MM.1S (cell line): ENCODE results near the gene COL13A1.

ENCODE experiments used
- DNase-seq: peaks from one replicate; pipeline ENCODE4 v3.0.0-alpha.2; 2015
- H2AFZ ChIP-seq: fragments of 300-600 bp; sonication (generic); 2 replicates; pipeline ENCODE4 v1.6.0; 2016; ENCODE audit warnings: antibody characterized with exemption, low read length
- H3F3A ChIP-seq: fragments of 300-600 bp; sonication (generic); 2 replicates; pipeline ENCODE4 v1.6.1; 2016; ENCODE audit warnings: mild to moderate bottlenecking, antibody characterized with exemption, low read length, moderate library complexity, mixed read lengths; ENCODE audit not compliant: insufficient read depth
- H3K27ac ChIP-seq: fragments of 300-600 bp; sonication (generic); 2 replicates; pipeline ENCODE4 v1.5.1; 2016; ENCODE audit warnings: mild to moderate bottlenecking, low read length
- H3K27me3 ChIP-seq: fragments of 300-600 bp; sonication (generic); replicated peaks from 2 replicates; pipeline ENCODE4 v1.6.0; 2016; ENCODE audit warnings: low read length; ENCODE audit not compliant: insufficient read depth
- H3K36me3 ChIP-seq: fragments of 300-600 bp; sonication (generic); replicated peaks from 2 replicates; pipeline ENCODE4 v1.6.1; 2016; ENCODE audit warnings: mild to moderate bottlenecking, low read length, mixed read lengths; ENCODE audit not compliant: insufficient read depth
- H3K4me1 ChIP-seq: fragments of 300-600 bp; sonication (generic); 2 replicates; pipeline ENCODE4 v1.6.1; 2016; ENCODE audit warnings: low read length, mixed read lengths
- H3K4me2 ChIP-seq: fragments of 300-600 bp; sonication (generic); 2 replicates; pipeline ENCODE4 v1.6.0; 2016; ENCODE audit warnings: low read depth, low read length
- H3K4me3 ChIP-seq: fragments of 300-600 bp; sonication (generic); 2 replicates; pipeline ENCODE4 v1.5.1; 2016; ENCODE audit warnings: low read length, mixed read lengths
- H3K79me2 ChIP-seq: fragments of 300-600 bp; sonication (generic); 2 replicates; pipeline ENCODE4 v1.6.1; 2016; ENCODE audit warnings: mixed run types, low read length, mixed read lengths
- H3K9ac ChIP-seq: fragments of 300-600 bp; sonication (generic); 2 replicates; pipeline ENCODE4 v1.6.1; 2016; ENCODE audit warnings: low read length, mixed read lengths
- H3K9me2 ChIP-seq: fragments of 300-600 bp; sonication (generic); replicated peaks from 2 replicates; pipeline ENCODE4 v1.6.1; 2016; ENCODE audit warnings: mild to moderate bottlenecking, low read length, mixed read lengths; ENCODE audit not compliant: insufficient read depth
- H3K9me3 ChIP-seq: fragments of 300-600 bp; sonication (generic); replicated peaks from 2 replicates; pipeline ENCODE4 v1.6.1; 2016; ENCODE audit warnings: mild to moderate bottlenecking, low read length, mixed read lengths; ENCODE audit not compliant: insufficient read depth
- H4K20me1 ChIP-seq: fragments of 300-600 bp; sonication (generic); 2 replicates; pipeline ENCODE4 v1.6.1; 2016; ENCODE audit warnings: mild to moderate bottlenecking, low read length, moderate library complexity, mixed read lengths; ENCODE audit not compliant: insufficient read depth
- EZH2 ChIP-seq: fragments of 300-600 bp; sonication (generic); optimal IDR thresholded peaks from 2 replicates; pipeline ENCODE3; 2017; ENCODE audit warnings: low read depth, mild to moderate bottlenecking, antibody characterized with exemption, low read length, mixed read lengths
- EZH2phosphoT487 ChIP-seq: fragments of 300-600 bp; sonication (generic); IDR thresholded peaks from 2 replicates; pipeline ENCODE4 v1.6.1; 2018; ENCODE audit warnings: antibody characterized with exemption, low read length
- TF ChIP-seq, protein P1 (sequence below): fragments of 300-600 bp; sonication (generic); IDR thresholded peaks from 2 replicates; pipeline ENCODE4 v1.5.1; 2016; ENCODE audit warnings: antibody characterized with exemption, low read length, mixed read lengths

COL13A1 gene

DNA sequence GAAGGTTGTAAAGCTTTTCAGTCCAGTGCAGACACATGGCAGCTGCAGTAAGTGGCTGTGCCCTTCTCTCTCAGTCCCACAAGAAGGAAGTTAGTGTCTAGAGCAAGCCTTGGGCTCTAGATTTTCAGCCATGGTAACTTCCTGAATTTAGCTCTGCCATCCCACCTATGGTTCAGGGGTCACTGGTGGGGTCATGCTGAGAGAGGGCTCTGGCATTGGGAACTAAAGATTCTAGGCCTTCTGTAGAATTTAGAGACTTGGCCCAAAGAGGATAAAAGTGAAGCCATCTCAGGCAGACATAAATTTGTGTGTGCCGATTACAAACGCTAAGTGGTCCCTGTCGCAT lies 113.5 kb downstream of the COL13A1 start:
- no peaks in the 10 kb centered on the region for H4K20me1 ChIP-seq
- H3K79me2 ChIP-seq = no peaks in the 10 kb centered on the region
- no peaks in the 10 kb centered on the region for H3K36me3 ChIP-seq
- H2AFZ ChIP-seq = no peak overlapping the region
- H3K9ac ChIP-seq = no peak overlapping the region
- H3K9me3 ChIP-seq = no peaks in the 10 kb centered on the region
- no peaks in the 10 kb centered on the region for H3F3A ChIP-seq
- TF ChIP-seq EZH2 (no peak), EZH2phosphoT487 (no peak)
- TF ChIP-seq, protein P1, sequence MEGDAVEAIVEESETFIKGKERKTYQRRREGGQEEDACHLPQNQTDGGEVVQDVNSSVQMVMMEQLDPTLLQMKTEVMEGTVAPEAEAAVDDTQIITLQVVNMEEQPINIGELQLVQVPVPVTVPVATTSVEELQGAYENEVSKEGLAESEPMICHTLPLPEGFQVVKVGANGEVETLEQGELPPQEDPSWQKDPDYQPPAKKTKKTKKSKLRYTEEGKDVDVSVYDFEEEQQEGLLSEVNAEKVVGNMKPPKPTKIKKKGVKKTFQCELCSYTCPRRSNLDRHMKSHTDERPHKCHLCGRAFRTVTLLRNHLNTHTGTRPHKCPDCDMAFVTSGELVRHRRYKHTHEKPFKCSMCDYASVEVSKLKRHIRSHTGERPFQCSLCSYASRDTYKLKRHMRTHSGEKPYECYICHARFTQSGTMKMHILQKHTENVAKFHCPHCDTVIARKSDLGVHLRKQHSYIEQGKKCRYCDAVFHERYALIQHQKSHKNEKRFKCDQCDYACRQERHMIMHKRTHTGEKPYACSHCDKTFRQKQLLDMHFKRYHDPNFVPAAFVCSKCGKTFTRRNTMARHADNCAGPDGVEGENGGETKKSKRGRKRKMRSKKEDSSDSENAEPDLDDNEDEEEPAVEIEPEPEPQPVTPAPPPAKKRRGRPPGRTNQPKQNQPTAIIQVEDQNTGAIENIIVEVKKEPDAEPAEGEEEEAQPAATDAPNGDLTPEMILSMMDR = no peak
- H3K27me3 ChIP-seq = peaks cover 77% of the 10 kb centered on the region
- no peak for DNase-seq
- H3K4me2 ChIP-seq = no peak overlapping the region
- no peaks in the 10 kb centered on the region for H3K4me1 ChIP-seq
- H3K27ac ChIP-seq = no peak overlapping the region
- H3K9me2 ChIP-seq = no peaks in the 10 kb centered on the region
- H3K4me3 ChIP-seq = no peak overlapping the region

DNA sequence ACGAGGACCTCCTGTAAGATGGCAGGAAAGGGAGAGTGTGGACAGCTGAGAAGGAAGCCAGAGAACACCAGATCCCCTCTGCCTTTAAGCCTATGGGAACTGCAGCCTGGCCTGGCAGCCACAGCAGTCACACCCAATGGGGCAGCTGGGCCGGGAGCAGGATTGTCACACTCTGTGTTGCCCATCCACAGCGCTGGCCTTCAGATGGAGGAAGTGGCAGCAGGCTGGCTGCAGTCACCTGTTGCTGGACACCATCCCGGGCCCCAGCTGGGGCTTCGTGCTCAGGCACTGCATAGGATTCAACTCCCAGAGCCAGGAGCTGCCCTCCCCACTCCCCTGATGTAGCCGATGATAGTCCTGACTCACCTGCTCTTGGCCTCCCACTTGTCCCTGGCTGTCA lies 114.4 kb downstream of the COL13A1 start:
- Histone ChIP-seq H3K4me1 (no peaks in the 10 kb centered on the region), H3K9me2 (no peaks in the 10 kb centered on the region), H3K27ac (no peak overlapping the region), H3K9ac (no peak overlapping the region), H3K36me3 (no peaks in the 10 kb centered on the region), H3F3A (no peaks in the 10 kb centered on the region), H3K4me3 (no peak overlapping the region), H3K9me3 (no peaks in the 10 kb centered on the region), H3K79me2 (no peaks in the 10 kb centered on the region), H3K27me3 (peaks cover 71% of the 10 kb centered on the region), H4K20me1 (no peaks in the 10 kb centered on the region), H2AFZ (no peak overlapping the region), H3K4me2 (no peak overlapping the region)
- no peak for DNase-seq
- TF ChIP-seq EZH2phosphoT487 = no peak
- TF ChIP-seq EZH2 = no peak
- TF ChIP-seq, protein P1 = no peak

DNA sequence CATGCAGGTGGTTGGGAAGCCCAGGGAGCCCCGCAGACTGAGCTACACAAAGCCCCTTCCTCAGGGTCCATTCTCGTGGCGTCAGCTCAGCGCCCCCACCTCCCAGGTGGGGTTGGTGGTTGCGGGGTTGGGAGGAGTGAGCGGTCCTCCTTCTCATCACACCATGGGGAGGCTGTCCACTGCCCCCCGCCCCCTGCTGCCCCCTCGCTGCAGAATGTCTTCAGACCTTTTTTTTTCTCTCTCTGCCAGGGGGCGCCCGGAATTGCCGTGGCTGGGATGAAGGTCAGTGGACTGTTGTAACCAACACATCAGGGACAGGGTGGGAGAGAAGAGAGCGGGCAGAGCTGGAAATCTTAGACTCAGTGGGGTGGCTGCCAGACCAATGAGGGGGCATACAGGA lies 116.3 kb downstream of the COL13A1 start:
- Histone ChIP-seq H3K36me3 (no peaks in the 10 kb centered on the region), H2AFZ (no peak overlapping the region), H3K27ac (no peak overlapping the region), H3K27me3 (peaks cover 59% of the 10 kb centered on the region), H3K4me2 (no peak overlapping the region), H3K4me3 (no peak overlapping the region), H4K20me1 (no peaks in the 10 kb centered on the region), H3K9ac (no peak overlapping the region), H3K4me1 (no peaks in the 10 kb centered on the region), H3K79me2 (no peaks in the 10 kb centered on the region), H3K9me2 (no peaks in the 10 kb centered on the region), H3K9me3 (no peaks in the 10 kb centered on the region), H3F3A (no peaks in the 10 kb centered on the region)
- TF ChIP-seq EZH2 (no peak), EZH2phosphoT487 (no peak)
- TF ChIP-seq, protein P1 = no peak
- no peak for DNase-seq

DNA sequence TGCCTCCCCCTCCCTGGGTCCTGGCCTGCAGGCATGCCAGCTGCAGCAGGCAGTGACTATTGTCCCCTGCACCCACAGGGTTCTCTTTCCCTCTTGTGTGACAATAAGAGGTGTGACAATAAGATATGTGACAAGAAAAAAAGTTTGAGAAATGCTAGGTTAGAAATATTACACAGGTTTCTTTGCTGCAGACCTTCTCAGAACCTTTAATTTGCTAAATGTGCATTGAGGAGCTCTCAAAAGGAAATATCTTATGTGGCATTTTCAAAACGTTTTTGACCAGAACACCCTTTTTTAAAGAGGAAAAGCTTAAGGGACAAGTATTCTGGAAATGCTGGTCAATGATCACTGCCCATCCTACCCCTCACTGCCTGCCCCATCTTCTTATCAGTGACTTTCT lies 117.5 kb downstream of the COL13A1 start:
- H3K9me2 ChIP-seq = no peaks in the 10 kb centered on the region
- H3K9ac ChIP-seq = no peak overlapping the region
- H3F3A ChIP-seq = no peaks in the 10 kb centered on the region
- TF ChIP-seq, protein P1 = no peak
- TF ChIP-seq EZH2 = no peak
- no peak for TF ChIP-seq EZH2phosphoT487
- H3K4me2 ChIP-seq = no peak overlapping the region
- H3K9me3 ChIP-seq = no peaks in the 10 kb centered on the region
- peaks cover 64% of the 10 kb centered on the region for H3K27me3 ChIP-seq
- no peaks in the 10 kb centered on the region for H4K20me1 ChIP-seq
- H3K4me3 ChIP-seq = no peak overlapping the region
- H2AFZ ChIP-seq = no peak overlapping the region
- no peaks in the 10 kb centered on the region for H3K4me1 ChIP-seq
- no peak overlapping the region for H3K27ac ChIP-seq
- no peaks in the 10 kb centered on the region for H3K36me3 ChIP-seq
- no peaks in the 10 kb centered on the region for H3K79me2 ChIP-seq
- DNase-seq = no peak
